ENCODE measurements around the gene TNKS1BP1.
"Not testable (repeated sequence)": the region's sequence is repeated elsewhere in the genome, so short reads cannot be mapped to it uniquely, and the experiment has no call there.

The TNKS1BP1 gene

GRCh38 chr11:57303990-57304579 lies 20.7 kb downstream of the TNKS1BP1 start:
- TF ChIP-seq ZFX (IDR thresholded peaks at IDR 0.05; ENCODE audit: borderline replicate concordance) = no peak
- no peak for TF ChIP-seq CTCF (IDR thresholded peaks at IDR 0.05)
- no peak overlapping the region for H3K27ac ChIP-seq

- no peak for TF ChIP-seq ZFX (IDR thresholded peaks at IDR 0.05; ENCODE audit: borderline replicate concordance)
- no peak overlapping the region for H3K27ac ChIP-seq
Observed at GRCh38 chr11:57303280-57303989, 21.3 kb downstream of the TNKS1BP1 start.

- no peak overlapping the region for H3K27ac ChIP-seq
- TF ChIP-seq CTCF (IDR thresholded peaks at IDR 0.05) (no peak), ZFX (IDR thresholded peaks at IDR 0.05; ENCODE audit: borderline replicate concordance) (no peak)
Observed at GRCh38 chr11:57302489-57302888, 22.3 kb downstream of the TNKS1BP1 start.

GRCh38 chr11:57301711-57302423 lies 22.9 kb downstream of the TNKS1BP1 start:
- no peak for TF ChIP-seq CTCF (IDR thresholded peaks at IDR 0.05)
- no peak for TF ChIP-seq ZFX (IDR thresholded peaks at IDR 0.05; ENCODE audit: borderline replicate concordance)
- no peak overlapping the region for H3K27ac ChIP-seq

GRCh38 chr11:57300785-57301184 lies 24.0 kb downstream of the TNKS1BP1 start:
- no peak for TF ChIP-seq ZFX (IDR thresholded peaks at IDR 0.05; ENCODE audit: borderline replicate concordance)
- TF ChIP-seq CTCF (IDR thresholded peaks at IDR 0.05) = no peak

GRCh38 chr11:57299150-57299737 lies 25.5 kb downstream of the TNKS1BP1 start:
- TF ChIP-seq CTCF (IDR thresholded peaks at IDR 0.05) (no peak), ZFX (IDR thresholded peaks at IDR 0.05; ENCODE audit: borderline replicate concordance) (no peak)

More at GRCh38 chr11:57300785-57301184, 24.0 kb downstream of the TNKS1BP1 start:
- H3K27ac ChIP-seq = no peak overlapping the region

GRCh38 chr11:57297221-57297620 lies 27.5 kb downstream of the TNKS1BP1 start:
- H3K27ac ChIP-seq = no peak overlapping the region
- TF ChIP-seq CTCF (IDR thresholded peaks at IDR 0.05) = no peak

More at GRCh38 chr11:57299150-57299737, 25.5 kb downstream of the TNKS1BP1 start:
- no peak overlapping the region for H3K27ac ChIP-seq

- H3K27ac ChIP-seq = not testable (repeated sequence)
Observed at GRCh38 chr11:57296205-57296604, 28.5 kb downstream of the TNKS1BP1 start.
